ENCODE measurements around the gene CLDND2.
"Not testable (repeated sequence)": the region's sequence is repeated elsewhere in the genome, so short reads cannot be mapped to it uniquely, and the experiment has no call there.

CLDND2 gene

GRCh38 chr19:51368366-51369282 is at the start of gene CLDND2:
CLDND2 (minus strand) TSS chr19:51369003; CDS start chr19:51368577, 426 bp downstream.
- DNase-seq: peak; percentile 79

- DNase-seq: no peak
Measured at GRCh38 chr19:51417810-51418157, 49.0 kb upstream of the CLDND2 start.

GRCh38 chr19:51417107-51417809 is 48.5 kb upstream of the CLDND2 start, which contains the start of gene SIGLEC10:
SIGLEC10 (minus strand) TSS chr19:51417642; CDS start chr19:51417581, 61 bp downstream.
- DNase-seq: peak; percentile 81

GRCh38 chr19:51416422-51416821 is 47.6 kb upstream of the CLDND2 start:
- DNase-seq: not testable (repeated sequence)

- DNase-seq: no peak
Measured at GRCh38 chr19:51415187-51415586, 46.4 kb upstream of the CLDND2 start.

GRCh38 chr19:51410950-51411748 is 42.3 kb upstream of the CLDND2 start:
- DNase-seq: no peak

- no peak for DNase-seq
Measured at GRCh38 chr19:51407511-51408131, 38.8 kb upstream of the CLDND2 start.

GRCh38 chr19:51402117-51402516 is 33.3 kb upstream of the CLDND2 start:
- no peak for DNase-seq

- not testable (repeated sequence) for DNase-seq
Measured at GRCh38 chr19:51399936-51400335, 31.1 kb upstream of the CLDND2 start.

GRCh38 chr19:51399231-51399630 is 30.4 kb upstream of the CLDND2 start:
- no peak for DNase-seq

GRCh38 chr19:51398096-51398704 is 29.4 kb upstream of the CLDND2 start:
- no peak for DNase-seq

GRCh38 chr19:51397453-51397852 is 28.6 kb upstream of the CLDND2 start:
- DNase-seq: not testable (repeated sequence)

- DNase-seq: no peak
Measured at GRCh38 chr19:51396175-51396574, 27.4 kb upstream of the CLDND2 start.

GRCh38 chr19:51394050-51394836 is 25.4 kb upstream of the CLDND2 start:
- DNase-seq: peak; percentile 96

- DNase-seq: no peak
Measured at GRCh38 chr19:51392701-51393100, 23.9 kb upstream of the CLDND2 start.

- DNase-seq: no peak
Measured at GRCh38 chr19:51391073-51391611, 22.3 kb upstream of the CLDND2 start.

GRCh38 chr19:51389143-51389542 is 20.3 kb upstream of the CLDND2 start:
- DNase-seq: no peak

- DNase-seq: no peak
Measured at GRCh38 chr19:51387924-51388389, 19.2 kb upstream of the CLDND2 start, which contains the start of gene LIM2. LIM2 (minus strand) TSS chr19:51387974; CDS start chr19:51387443, 531 bp downstream.

GRCh38 chr19:51386882-51387520 is 18.2 kb upstream of the CLDND2 start:
- DNase-seq: no peak

GRCh38 chr19:51382004-51382403 is 13.2 kb upstream of the CLDND2 start:
- DNase-seq: no peak

Measured in activated CD8-positive, alpha-beta memory T cell treated with anti-CD3 and anti-CD28 coated beads, Interleukin-2, amount 50 U/mL, for 48 hours (primary cell).